H1 (cell line): Measurements from ENCODE around the gene KRT84. TPM values are rescaled to one million over a fixed set of nuclear protein-coding genes. Genes with fewer than 3 reads are reported as not detected.

ENCODE experiments used
- ATF2 ChIP-seq: IDR thresholded peaks from 2 replicates; pipeline ENCODE4 v1.6.1; 2012; ENCODE audit warnings: low read length, inconsistent platforms
- E2F6 ChIP-seq: IDR thresholded peaks from 2 replicates; pipeline ENCODE4 v1.6.1; 2012; ENCODE audit warnings: inconsistent platforms
- SIRT6 ChIP-seq: IDR thresholded peaks from one replicate; pipeline ENCODE4 v1.7.1; 2012; ENCODE audit warnings: low read length, inconsistent platforms
- SP1 ChIP-seq: IDR thresholded peaks from 2 replicates; pipeline ENCODE4 v1.6.1; 2011; ENCODE audit warnings: low read depth, low read length
- TCF12 ChIP-seq: IDR thresholded peaks from 2 replicates; pipeline ENCODE4 v1.6.1; 2011; ENCODE audit warnings: low read depth, mild to moderate bottlenecking, low read length
- YY1 ChIP-seq: IDR thresholded peaks from 2 replicates; pipeline ENCODE4 v1.6.1; 2011; ENCODE audit warnings: low read depth, mild to moderate bottlenecking, low read length
- polyA plus RNA-seq, 7 experiments: library from polyadenylated mRNA; depleted of rRNA in 3 of 7; stranded (reverse) in 5 of 7; unstranded in 2 of 7; fragments of >200 nt in 5 of 7; fragments of 200-250 nt in 2 of 7; gene quantifications; 1 replicate in 5 of 7; 2 replicates in 1 of 7; 4 replicates in 1 of 7; pipeline versions ENCODE4 v1.2.1 to v1.2.3, GENCODE V29; 2011 to 2013; ENCODE audit warnings: missing spikeins in 2 of 7, mixed read lengths in 2 of 7
- total RNA-seq: library from RNA; stranded (reverse); fragmentation: NEBNext Ultra II Directional; extraction: Animal tissue kit (Norgen Biotek cat#: 25700); gene quantifications from 2 replicates; pipeline ENCODE4 v1.2.1, GENCODE V29; 2021
- TF ChIP-seq, protein P1 (sequence below): IDR thresholded peaks from 2 replicates; pipeline ENCODE4 v1.6.1; 2011; ENCODE audit warnings: low read length, improper control_type of control experiment

Gene KRT84
- total and polyA plus RNA-seq, 2 of the 8 experiments (the other 6 are each of a cell fraction or from before 2014, with no cell fraction given) = not detected

DNA sequence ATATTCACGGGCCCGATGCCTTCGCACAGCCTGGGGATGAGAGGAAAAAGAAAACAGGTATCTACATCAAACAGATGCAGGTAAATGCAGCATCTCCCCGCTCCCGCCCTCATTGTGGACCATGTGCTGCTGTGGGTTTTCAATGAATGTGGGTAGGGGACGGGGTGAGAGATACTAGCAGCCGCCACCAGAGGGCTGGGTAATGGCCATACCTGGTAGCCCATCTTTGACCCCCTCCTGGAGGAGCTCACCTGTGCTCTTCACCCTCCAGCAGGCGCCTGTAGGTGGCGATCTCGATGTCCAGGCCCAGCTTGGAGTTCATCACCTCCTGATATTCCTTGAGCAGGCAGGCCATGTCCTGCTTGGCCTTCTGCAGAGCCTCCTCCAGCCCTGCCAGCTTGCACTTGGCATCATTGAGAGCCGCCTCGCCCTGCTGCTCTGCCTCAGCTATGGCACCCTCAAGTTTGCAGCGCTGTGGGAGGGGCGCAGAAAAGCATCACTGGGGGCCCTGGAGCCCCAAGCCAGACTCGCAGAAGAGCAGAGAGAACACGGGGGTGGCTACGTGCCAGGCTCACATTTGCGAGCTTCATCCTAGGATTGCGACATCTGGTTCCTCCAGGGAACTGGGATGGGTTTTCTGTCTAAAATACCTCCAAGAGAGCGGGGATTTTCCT, 10.4 kb upstream of the KRT84 start (continued):
- TF ChIP-seq YY1 = peak; percentile 83
- no peak for TF ChIP-seq SP1
- TF ChIP-seq, protein P1, sequence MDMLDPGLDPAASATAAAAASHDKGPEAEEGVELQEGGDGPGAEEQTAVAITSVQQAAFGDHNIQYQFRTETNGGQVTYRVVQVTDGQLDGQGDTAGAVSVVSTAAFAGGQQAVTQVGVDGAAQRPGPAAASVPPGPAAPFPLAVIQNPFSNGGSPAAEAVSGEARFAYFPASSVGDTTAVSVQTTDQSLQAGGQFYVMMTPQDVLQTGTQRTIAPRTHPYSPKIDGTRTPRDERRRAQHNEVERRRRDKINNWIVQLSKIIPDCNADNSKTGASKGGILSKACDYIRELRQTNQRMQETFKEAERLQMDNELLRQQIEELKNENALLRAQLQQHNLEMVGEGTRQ = peak; percentile 29; the same call in 1 of the 2 replicates
- no peak for TF ChIP-seq ATF2
- TF ChIP-seq SIRT6 = no peak
- TF ChIP-seq TCF12 = 0 out of 2 replicates have a peak, but pooled peaks have one; percentile 64
- TF ChIP-seq E2F6 = peak; percentile 92
